8988T (cell line): ENCODE data around the gene PLA2G6.
"Not testable (repeated sequence)": the region's sequence is repeated elsewhere in the genome, so short reads cannot be mapped to it uniquely, and the experiment has no call there.

ENCODE experiments used
- DNase-seq: peaks from one replicate; pipeline ENCODE4 v3.0.0; 2011

The PLA2G6 gene

DNA sequence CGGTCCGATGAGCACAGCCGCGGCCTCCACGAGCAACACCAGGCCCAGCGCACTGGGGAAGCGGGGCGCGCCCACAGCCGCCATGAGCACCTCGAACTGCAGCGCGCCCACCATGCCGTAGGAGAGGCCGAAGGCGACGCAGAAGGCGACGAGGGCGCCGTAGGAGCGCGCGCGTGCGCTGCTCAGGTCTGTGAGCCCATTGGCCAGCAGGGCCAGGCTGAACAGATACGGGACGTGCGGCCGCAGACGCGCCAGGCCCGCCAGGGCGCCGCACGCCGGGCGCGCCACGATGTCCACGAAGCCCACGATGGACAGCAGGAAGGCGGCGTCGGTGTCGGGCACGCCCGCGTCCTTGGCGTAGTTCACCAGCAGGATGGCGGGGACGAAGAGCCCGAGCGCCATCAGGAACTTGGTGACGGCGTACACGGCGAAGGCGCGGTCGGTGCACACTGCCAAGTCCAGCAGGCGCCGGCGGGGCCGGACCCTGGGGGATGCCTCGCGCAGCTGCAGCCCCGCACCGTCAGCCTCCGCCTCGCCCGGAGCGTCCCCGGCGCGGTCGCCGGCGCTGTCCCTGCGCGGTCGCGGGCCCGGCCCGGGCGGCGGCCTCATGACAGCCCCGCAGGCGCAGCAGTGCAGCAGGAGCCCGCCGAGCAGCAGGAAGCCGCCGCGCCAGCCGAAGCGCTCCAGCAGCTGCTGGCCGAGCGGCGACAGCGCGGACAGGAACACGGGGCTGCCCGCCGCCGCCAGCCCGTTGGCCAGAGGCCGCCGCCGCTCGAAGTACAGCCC, 100.6 kb downstream of the PLA2G6 start:
- no peak for DNase-seq

DNA sequence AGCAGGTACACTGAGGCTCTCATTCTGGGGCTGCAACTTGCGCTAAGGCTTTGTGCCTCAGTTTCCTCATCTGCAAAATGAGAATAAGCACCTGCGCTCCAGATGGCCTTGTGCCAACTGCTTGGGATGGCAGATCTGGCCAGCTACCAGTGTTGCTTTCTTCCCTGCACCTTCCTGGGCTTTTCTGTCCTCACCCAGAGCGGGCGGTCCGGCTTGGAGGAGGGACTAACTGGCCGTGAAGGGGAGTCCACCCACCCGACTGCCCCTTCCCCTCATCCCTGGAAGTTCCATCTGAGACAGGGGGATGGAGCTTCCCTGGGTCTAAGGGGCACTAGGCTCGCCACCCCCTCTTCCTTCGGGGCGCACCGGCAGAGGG, 101.2 kb downstream of the PLA2G6 start:
- no peak for DNase-seq

DNA sequence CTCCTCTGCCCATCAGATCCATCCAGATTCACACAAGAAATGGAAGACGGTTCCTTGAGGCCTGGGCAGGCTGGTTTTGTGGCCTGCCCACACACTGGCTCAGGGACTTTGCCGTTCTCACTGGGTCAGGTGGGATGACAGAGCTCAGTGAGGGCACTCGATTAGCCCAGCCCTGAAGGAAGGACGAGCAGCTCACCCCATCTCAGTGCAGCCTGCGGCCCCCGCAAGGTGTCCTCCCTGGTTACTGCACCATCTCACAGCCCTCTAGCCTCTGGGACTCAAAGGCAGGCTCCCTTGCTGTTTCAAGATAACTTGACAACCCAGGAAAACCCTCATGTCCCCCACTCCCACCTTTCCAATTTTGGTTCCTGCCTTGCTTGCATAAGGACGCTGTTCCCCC, 101.8 kb downstream of the PLA2G6 start:
- DNase-seq = no peak

DNA sequence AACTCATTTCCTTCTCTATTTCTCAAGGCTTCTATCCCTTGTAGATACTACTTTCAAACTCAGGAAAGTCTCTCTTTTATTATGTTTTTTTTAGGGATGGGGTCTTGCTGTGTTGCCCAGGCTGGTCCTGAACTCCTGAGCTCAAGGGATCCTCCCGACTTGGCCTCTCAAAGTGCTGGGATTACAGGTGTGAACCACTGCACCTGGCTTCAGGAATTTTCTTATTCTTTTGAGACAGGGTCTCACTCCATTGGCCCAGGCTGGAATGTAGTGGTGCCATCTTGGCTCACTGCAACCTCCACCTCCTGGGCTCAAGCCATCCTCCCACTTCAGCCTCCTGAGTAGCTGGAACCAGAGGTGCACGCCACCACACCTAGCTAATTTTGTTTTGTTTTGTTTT, 102.4 kb downstream of the PLA2G6 start:
- DNase-seq = not testable (repeated sequence)

- no peak for DNase-seq
Measured at GRCh38 chr22:38078046-38078840, 103.4 kb downstream of the PLA2G6 start.

DNA sequence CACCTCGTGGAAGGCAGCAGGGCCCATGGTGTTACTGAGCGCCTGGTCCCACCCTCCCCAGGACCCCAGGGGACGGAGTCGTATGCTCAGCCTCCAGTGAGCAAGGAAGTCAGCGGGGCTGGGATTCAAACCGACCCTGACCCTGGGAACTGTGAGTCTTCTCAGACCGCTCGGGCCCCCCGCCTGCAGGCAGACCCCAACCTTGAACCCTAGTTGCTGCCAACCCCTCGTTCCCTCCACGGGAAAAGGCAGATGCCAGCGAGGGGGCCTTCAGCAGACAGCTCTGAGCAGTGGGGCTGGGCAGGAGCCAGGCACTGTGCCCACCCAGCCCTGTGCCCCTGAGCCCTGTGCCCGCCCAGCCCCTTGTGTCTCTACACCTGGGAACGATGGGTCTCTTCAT, 104.0 kb downstream of the PLA2G6 start:
- no peak for DNase-seq

DNA sequence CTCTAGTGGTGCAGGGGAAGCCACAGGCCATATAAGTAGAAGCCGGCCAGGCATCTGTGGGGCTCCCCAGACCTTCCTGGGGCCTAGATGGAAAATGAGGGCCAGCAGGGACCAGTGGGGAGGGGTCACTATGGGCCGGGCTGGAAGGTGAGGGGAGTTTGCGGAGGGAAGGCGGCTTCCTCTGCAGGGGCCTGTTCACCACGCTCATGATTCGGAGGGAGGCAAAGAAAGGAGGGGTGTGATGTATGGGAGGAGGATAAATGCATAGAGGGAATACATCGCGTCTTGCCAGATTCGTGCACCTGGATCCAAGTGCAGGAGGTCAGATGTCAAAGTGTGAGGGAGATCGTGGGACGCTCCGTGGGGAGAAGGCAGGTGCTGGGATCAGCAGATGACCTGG, 104.5 kb downstream of the PLA2G6 start:
- no peak for DNase-seq

DNA sequence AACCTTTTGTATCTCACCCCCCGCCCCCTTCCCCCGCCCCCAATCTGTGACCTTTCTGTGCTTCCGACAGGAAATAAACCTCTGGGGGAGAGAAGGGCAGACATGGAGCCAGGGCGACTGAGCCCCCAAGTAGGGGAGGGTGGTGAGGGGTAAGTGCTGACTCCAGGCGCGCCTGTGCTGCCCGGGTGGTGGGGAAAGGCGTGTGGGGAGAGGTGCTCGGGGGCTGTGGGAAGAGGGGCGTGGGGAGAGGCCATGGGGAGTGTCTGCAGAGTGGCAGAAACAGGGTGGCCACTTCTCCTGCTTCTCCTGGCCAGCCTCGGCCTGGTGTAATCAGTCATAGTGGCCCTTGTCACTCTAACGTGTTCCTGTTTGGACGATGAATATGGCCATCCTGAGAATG, 105.7 kb downstream of the PLA2G6 start:
- DNase-seq = no peak

DNA sequence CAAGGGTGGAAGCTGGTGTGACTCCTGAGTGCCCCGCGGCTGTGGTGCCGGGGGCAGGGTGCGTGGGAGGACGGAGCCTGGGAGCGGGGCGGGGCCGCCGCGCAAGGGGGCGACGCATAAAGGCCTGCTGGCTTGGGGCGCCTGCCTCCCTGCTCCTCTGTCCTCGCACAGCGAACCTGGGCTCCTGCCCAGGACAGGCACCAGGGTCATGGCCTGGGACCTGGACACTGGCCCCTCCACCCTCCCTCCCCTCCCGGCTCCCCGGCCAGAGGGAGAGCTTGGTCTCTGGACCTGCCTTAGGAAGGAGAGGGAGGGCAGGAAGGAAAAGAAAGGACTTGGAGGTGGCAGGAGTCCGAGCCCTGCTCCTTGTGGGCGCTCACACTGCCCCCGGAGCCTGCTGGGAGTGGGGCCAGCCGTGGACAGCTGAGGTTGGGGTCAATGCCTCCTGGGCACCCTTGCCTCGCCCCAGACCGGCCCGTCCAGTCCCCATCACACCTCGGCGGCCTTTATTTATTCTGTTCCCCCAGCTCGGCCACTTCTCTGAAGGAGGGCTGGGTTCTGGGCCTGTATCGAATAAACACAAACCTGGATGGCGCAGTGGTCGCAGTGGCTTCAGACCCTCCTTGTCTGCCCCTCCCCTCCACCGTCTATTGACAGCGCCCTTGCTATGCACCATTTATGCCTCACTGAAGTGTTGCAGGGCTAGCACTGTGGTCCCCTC, 106.4 kb downstream of the PLA2G6 start:
- DNase-seq = no peak

- DNase-seq = no peak
Measured at GRCh38 chr22:38074181-38075104, 107.2 kb downstream of the PLA2G6 start.

DNA sequence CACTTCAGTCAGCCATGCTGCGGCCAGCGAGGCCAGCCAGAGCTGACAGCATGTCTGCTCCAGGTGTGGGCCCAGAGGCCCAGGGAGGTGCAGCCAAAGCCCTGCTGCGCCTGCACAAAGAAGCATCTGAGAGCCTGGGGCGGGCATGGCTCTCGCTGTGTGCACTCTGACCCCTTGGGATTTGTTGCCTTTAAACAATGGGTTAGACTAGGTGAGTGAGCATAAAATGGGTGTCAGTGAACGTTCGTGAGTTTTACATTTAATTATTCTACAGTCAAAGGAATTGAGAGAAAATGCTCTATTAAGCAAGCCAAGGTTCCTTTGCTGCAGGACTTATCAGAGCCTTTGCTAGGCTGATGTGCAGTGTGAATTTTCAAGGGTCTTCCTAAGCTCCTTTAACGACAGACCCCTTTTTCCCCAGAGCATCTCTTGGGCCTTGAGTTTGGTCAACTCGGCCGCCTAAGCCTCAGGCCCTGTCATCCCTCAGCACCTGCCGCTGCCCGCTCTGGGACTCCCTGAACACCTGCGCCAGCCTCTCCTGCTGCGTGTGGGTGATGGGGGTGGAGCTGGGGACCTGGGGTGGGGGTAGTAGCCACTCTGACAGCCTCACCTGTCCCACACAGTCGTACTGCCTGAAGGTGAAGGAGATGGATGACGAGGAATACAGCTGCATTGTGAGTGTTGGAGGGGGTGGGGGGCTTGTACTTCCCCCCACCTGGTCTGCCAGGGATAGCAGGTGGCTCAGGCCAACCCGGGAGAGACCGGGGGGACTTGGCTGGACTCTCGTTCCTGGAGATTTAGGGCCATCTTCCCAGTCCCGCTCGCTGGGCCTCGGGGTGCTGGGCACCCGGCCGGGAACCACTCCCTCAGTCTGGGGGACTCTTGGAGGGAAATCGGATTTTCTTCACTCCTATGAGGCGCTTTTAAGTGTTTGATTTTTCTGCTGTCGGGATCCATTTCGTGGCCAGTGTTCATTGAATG, 108.2 kb downstream of the PLA2G6 start:
- DNase-seq = peak; percentile 13

- DNase-seq = no peak
Measured at GRCh38 chr22:38072322-38073149, 109.1 kb downstream of the PLA2G6 start.

- no peak for DNase-seq
Measured at GRCh38 chr22:38071421-38072321, 110.0 kb downstream of the PLA2G6 start.

GRCh38 chr22:38070250-38070921, 111.2 kb downstream of the PLA2G6 start:
- no peak for DNase-seq

DNA sequence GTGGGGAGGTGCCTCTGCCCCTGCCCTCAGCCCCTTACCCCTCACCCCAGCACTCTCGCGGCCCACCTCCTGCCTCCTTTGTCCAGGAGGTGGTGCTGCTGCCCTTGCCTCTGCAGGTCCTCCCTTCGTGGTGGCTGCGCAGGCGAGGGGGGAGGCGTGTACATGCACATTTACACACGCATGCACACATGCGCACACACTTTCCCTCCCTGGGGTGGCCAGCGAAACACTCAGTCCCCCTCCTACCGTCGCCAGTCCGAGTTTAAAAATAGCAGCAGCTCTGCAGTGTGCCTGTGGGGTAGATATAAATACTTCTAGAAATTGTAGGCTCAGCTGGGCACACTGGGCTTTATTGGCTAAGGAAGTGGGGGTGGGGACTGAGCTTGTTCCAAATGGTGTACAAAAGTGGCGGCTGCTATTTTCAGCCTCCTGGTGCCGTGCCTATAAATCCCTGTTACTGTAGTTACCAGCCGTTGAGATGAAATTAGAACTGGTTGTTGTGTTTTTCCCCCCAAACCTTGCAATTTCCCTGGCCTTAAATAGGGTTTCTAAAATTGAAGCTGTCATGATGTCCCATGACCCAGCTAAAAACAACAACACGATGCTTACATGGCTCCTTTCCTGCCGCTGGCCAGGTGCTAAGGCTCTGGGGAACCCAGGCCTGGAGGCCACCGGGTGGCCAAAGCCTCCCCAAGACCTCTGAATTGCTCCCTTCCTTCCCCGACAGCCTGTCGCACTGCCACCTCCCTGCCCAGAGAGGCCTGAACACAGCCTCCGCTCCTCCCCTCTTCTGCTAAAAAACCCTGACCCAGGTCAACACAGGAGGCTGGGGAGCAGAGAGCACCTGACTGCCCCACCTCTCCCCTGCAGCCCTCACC, 112.0 kb downstream of the PLA2G6 start:
- peak; percentile 32 for DNase-seq

DNA sequence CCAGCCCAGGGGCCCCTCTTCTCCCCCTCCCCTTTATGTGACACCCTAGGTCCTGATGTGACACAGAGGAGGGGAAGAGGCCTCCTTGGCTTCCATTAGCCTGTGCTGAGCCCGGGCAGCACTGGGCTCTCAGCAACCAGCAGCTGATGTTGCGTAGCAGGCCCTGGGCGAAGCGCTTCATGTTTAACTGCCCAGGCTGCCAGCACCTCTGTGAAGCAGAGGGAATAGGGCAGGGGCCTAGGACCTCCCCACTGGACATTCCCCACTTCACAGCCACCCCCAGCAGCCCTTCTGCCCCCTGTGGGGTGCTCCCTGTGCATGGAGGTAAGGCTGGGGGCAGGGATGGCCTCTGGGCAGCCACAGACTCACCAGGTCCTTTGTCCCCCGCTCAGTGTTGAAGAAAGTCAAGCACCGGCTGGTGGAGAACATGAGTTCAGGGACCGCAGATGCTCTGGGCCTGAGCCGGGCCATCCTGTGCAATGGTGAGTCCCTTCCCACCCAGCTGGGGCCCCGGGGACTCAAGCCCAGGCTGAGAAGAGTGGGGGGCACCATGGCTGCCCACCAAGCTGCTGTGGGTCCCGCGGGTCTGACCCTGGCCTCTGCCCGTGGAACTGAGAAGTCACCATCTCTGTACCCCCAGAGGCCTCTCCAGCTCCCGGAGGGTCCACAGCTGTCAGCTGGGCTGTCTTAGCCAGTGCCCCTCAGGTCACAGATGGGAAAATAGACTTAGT, 112.8 kb downstream of the PLA2G6 start:
- no peak for DNase-seq
